Smooth muscle cell (in vitro differentiated cells): ENCODE measurements around the gene ZNF629. TPM values are rescaled to one million over a fixed set of nuclear protein-coding genes. Genes with fewer than 3 reads are reported as not detected.

Experiments
- DNase-seq: peaks from one replicate; lab custom pipeline; 2025; ENCODE audit not compliant: unreplicated experiment; lab: John Stamatoyannopoulos, UW
- H2AFZ ChIP-seq: fragments of 200-600 bp; sonication (generic); 2 replicates; pipeline ENCODE4 v1.6.0; 2016; ENCODE audit warnings: antibody characterized with exemption, low read depth, mild to moderate bottlenecking
- H3F3A ChIP-seq: fragments of 200-600 bp; sonication (generic); 2 replicates; pipeline ENCODE4 v1.6.0; 2017; ENCODE audit warnings: antibody characterized with exemption, low read depth
- H3K27ac ChIP-seq: fragments of 200-600 bp; sonication (generic); 2 replicates; pipeline ENCODE4 v1.5.1; 2016; ENCODE audit warnings: low read depth, mild to moderate bottlenecking
- H3K27me3 ChIP-seq: fragments of 200-600 bp; sonication (generic); 2 replicates; pipeline ENCODE4 v1.6.1; 2016; ENCODE audit warnings: low read depth, mild to moderate bottlenecking
- H3K36me3 ChIP-seq: fragments of 200-600 bp; sonication (generic); 2 replicates; pipeline ENCODE4 v1.5.1; 2016; ENCODE audit warnings: low read depth
- H3K4me1 ChIP-seq: fragments of 200-600 bp; sonication (generic); 2 replicates; pipeline ENCODE4 v1.5.1; 2016; ENCODE audit warnings: low read depth
- H3K4me2 ChIP-seq: fragments of 200-600 bp; sonication (generic); 2 replicates; pipeline ENCODE4 v1.6.0; 2016; ENCODE audit warnings: mild to moderate bottlenecking
- H3K4me3 ChIP-seq: fragments of 200-600 bp; sonication (generic); 2 replicates; pipeline ENCODE4 v1.5.1; 2016; ENCODE audit warnings: mild to moderate bottlenecking
- H3K79me2 ChIP-seq: fragments of 200-600 bp; sonication (generic); 2 replicates; pipeline ENCODE4 v1.6.0; 2016; ENCODE audit warnings: low read depth, mild to moderate bottlenecking
- H3K9ac ChIP-seq: fragments of 200-600 bp; sonication (generic); 2 replicates; pipeline ENCODE4 v1.6.0; 2016; ENCODE audit warnings: low read depth
- H3K9me3 ChIP-seq: fragments of 200-600 bp; sonication (generic); replicated peaks from 2 replicates; pipeline ENCODE4 v1.5.1; 2016; ENCODE audit warnings: low read depth
- H4K20me1 ChIP-seq: fragments of 200-600 bp; sonication (generic); 2 replicates; pipeline ENCODE4 v1.6.0; 2016; ENCODE audit warnings: low read depth
- WGBS: methylation state at CpG from one replicate; pipeline ENCODE4 v1.1.7; 2016; ENCODE audit warnings: low lambda C conversion rate; 5-methylcytosine and 5-hydroxymethylcytosine counted together
- polyA plus RNA-seq: library from polyadenylated mRNA; unstranded; fragments of >200 nt; fragmentation: Nextera tagmentation; extraction: Ambion mirVana; gene quantifications from 2 replicates; pipeline ENCODE4 v1.2.1, GENCODE V29; 2016
- total RNA-seq: library from RNA; depleted of rRNA; stranded (reverse); fragments of >200 nt; gene quantifications from 2 replicates; pipeline ENCODE4 v1.2.3, GENCODE V29; 2014
- TF ChIP-seq, protein P1 (sequence below): fragments of 200-600 bp; sonication (generic); IDR thresholded peaks from 2 replicates; pipeline ENCODE4 v1.5.1; 2017; ENCODE audit warnings: borderline replicate concordance, mild to moderate bottlenecking, antibody characterized with exemption; ENCODE audit not compliant: insufficient read depth, poor library complexity, severe bottlenecking

Gene ZNF629
- total and polyA plus RNA-seq, 2 experiments from 2014 or later = 11.6 to 13.4 TPM

DNA sequence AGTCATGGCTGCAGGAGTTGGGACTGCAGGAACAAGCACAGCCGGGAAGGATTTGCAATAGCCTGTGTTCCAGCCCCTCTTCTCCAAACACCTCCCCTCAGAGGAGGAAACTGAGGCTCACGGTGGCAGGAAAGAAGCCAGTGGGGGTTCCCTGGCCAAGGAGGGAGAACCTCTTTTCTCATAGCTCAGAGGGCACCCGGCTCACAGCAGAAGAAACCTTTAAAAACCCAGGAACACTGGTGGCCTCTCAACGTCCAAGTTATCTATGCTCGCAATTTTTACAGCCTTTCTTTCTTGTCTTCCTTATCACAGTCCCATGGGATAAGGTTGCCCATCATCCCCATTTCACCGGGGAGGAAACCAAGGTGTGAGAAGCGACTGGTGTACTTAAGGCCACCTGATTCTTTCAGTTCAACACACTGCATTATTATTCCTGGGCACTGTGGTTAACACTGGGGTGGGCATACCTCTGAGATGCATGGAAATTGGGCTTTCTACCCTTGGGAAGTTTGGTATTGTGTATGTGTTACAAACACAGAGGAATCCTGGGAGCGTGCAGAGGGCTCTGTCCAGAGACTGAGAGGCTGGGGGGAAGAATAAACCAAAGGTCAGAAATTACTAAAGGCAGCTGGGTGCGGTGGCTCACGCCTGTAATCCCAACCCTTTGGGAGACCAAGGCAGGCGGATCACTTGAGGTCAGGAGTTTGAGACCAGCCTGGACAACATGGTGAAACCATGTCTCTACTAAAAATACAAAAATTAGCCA is 791 bp upstream of the ZNF629 start:
- no peaks in the 10 kb centered on the region for H3F3A ChIP-seq
- H3K27ac ChIP-seq = peak overlapping the region; percentile 79
- peaks cover 14% of the 10 kb centered on the region for H3K4me1 ChIP-seq
- H3K36me3 ChIP-seq = no peaks in the 10 kb centered on the region
- 49% methylated on average over 11 of the region's 11 CpGs for WGBS
- peaks cover 32% of the 10 kb centered on the region for H3K79me2 ChIP-seq
- TF ChIP-seq, protein P1, sequence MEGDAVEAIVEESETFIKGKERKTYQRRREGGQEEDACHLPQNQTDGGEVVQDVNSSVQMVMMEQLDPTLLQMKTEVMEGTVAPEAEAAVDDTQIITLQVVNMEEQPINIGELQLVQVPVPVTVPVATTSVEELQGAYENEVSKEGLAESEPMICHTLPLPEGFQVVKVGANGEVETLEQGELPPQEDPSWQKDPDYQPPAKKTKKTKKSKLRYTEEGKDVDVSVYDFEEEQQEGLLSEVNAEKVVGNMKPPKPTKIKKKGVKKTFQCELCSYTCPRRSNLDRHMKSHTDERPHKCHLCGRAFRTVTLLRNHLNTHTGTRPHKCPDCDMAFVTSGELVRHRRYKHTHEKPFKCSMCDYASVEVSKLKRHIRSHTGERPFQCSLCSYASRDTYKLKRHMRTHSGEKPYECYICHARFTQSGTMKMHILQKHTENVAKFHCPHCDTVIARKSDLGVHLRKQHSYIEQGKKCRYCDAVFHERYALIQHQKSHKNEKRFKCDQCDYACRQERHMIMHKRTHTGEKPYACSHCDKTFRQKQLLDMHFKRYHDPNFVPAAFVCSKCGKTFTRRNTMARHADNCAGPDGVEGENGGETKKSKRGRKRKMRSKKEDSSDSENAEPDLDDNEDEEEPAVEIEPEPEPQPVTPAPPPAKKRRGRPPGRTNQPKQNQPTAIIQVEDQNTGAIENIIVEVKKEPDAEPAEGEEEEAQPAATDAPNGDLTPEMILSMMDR = no peak
- peak overlapping the region; percentile 99 for H3K4me3 ChIP-seq
- H2AFZ ChIP-seq = peak overlapping the region; percentile 83
- peaks cover 11% of the 10 kb centered on the region for H4K20me1 ChIP-seq
- H3K27me3 ChIP-seq = no peaks in the 10 kb centered on the region
- H3K9ac ChIP-seq = peak overlapping the region; percentile 93
- H3K9me3 ChIP-seq = no peaks in the 10 kb centered on the region
- no peak for DNase-seq
- peak overlapping the region; percentile 94 for H3K4me2 ChIP-seq

DNA sequence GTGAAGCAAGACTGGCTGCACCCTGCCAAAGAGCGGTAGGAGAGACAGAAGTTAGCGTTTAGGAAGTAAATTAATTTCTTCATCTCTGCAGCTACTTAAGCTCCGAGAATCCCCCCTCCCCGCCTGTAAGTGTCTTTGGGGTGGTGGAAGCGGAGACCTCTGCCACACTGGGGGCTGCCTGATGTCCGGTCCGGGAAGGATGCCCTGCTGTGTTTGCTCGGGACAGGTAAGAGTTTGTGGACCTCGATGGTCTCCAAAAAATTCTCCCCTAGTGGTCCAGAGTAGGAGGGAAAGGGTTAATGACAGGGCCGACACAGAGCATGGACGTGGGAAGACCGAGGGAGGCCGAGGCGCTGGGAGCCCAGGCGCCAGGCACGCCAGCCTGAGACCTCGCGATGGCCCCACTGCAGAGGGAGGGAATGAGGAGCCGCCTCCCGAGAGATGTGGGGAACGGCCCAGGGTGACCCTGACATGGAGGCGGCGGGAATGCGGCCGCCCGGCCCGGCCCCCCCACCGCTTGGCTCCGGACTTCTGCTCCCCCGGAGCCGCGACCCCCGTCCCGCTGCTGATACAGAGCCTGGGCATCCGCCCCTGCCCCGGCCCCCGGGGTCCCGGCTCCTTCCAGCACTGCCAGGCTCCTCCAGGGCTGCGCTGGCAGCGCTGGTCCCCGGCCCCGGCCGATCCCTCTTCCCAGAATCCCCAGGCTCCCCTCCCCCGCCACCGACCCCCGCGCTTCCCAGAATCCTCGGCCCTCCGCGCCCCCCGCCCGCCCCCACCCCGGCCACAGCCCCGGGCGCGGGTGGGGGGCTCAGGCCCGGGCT is 680 bp downstream of the ZNF629 start:
- H3K36me3 ChIP-seq = no peaks in the 10 kb centered on the region
- peak overlapping the region; percentile 99 for H3K4me3 ChIP-seq
- no peaks in the 10 kb centered on the region for H3K27me3 ChIP-seq
- H3K9me3 ChIP-seq = no peaks in the 10 kb centered on the region
- DNase-seq = peak; percentile 43
- H3K27ac ChIP-seq = peak overlapping the region; percentile 79
- peak overlapping the region; percentile 94 for H3K4me2 ChIP-seq
- peak overlapping the region; percentile 83 for H2AFZ ChIP-seq
- peak overlapping the region; percentile 93 for H3K9ac ChIP-seq
- 17% methylated on average over 20 of the region's 57 CpGs for WGBS
- H3F3A ChIP-seq = no peaks in the 10 kb centered on the region
- H4K20me1 ChIP-seq = peaks cover 11% of the 10 kb centered on the region
- H3K79me2 ChIP-seq = peaks cover 32% of the 10 kb centered on the region
- peaks cover 14% of the 10 kb centered on the region for H3K4me1 ChIP-seq
- TF ChIP-seq, protein P1 = no peak

DNA sequence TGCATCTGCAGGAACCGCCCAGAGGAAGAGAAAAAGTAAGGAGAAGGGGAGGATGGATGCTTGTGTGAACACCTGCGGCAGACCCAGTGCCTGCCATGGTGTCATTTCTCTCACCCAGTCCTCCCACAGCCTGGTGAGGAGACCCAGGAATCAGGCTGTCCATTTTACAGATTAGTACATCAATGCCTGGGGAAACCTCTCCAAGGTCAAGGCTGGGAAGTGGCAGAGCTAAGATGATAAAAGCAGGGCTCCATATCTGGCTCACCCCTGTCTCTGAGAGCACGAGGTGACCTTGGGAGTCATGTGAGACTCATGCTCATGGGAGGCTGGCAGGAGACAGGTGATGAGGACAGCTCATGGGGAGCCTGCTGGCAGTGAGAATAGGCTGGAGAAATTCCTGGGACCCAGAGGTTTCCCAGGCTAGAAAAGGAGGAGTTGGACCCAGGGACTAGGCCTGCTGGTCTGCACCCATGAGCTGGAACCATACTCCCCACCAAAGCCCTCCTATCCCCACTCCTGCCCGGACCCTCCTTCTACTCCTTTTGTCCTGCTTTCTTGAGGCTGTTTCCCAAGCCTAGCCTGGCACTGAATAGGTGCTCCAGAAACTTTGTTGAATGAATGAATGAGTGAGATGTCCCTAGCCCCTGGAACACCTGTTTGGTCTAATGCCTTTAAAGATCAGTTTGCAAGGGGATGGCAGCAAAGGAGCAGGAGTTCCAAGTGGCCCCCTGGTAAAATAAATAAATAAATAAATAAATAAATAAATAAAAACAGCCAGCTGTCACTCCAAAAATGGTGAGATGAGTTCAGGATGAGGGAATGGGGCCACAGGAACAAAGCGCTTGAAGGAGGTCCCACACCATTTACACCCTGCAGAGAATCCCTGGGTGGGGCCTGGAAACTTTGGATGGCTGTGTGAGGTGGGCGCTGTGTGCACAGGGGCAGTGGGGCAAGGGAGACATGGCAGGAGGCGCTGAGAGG is 1.6 kb downstream of the ZNF629 start:
- Histone ChIP-seq H3K4me3 (peak overlapping the region; percentile 99), H3K4me1 (peaks cover 14% of the 10 kb centered on the region), H3F3A (no peaks in the 10 kb centered on the region), H3K9me3 (no peaks in the 10 kb centered on the region), H3K9ac (peak overlapping the region; percentile 93), H3K4me2 (peak overlapping the region; percentile 94), H2AFZ (no peak overlapping the region), H3K27me3 (no peaks in the 10 kb centered on the region), H3K27ac (peak overlapping the region; percentile 79), H4K20me1 (peaks cover 11% of the 10 kb centered on the region), H3K36me3 (no peaks in the 10 kb centered on the region), H3K79me2 (peaks cover 32% of the 10 kb centered on the region)
- TF ChIP-seq, protein P1 = no peak
- no peak for DNase-seq
- WGBS = 94% methylated on average over 7 of the region's 7 CpGs
